ENCODE results near the gene ANGPT4.

Gene ANGPT4

GRCh38 chr20:939606-940005 lies 23.5 kb upstream of the ANGPT4 start:
- no peak for DNase-seq (ENCODE audit: low read depth in 3 of 3)

GRCh38 chr20:934186-934840 lies 18.2 kb upstream of the ANGPT4 start:
- DNase-seq (ENCODE audit: low read depth in 3 of 3): no peak

- DNase-seq (ENCODE audit: low read depth in 3 of 3): no peak
These were observed 16.9 kb upstream of the ANGPT4 start for GRCh38 chr20:933029-933428.

- DNase-seq (ENCODE audit: low read depth in 3 of 3): no peak
These were observed 15.3 kb upstream of the ANGPT4 start for GRCh38 chr20:931401-931800.

- no peak for DNase-seq (ENCODE audit: low read depth in 3 of 3)
These were observed 10.5 kb upstream of the ANGPT4 start for GRCh38 chr20:926670-927069.

- no peak for DNase-seq (ENCODE audit: low read depth in 3 of 3)
These were observed 9.4 kb upstream of the ANGPT4 start for GRCh38 chr20:925516-925915.

DNA sequence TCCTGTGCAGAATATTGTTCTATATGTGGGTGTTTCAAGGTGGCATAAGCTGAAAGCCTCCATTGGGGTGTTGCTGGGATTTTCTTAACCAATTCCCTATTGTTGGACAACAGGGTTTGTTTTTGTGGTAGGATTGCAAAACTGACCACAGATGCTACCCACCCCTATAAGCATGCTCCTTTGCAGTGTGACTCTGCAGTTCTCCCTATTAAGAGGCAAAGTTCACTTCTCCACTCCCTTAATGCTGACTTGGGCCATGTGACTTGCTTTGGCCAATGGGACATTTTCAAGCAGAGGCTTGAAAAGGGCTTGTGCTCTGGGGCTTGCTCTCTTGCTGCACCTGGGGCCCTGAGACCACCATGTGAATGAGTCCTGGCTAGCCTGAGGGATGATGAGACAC lies 8.5 kb upstream of the ANGPT4 start:
- DNase-seq (ENCODE audit: low read depth in 3 of 3): no peak

DNA sequence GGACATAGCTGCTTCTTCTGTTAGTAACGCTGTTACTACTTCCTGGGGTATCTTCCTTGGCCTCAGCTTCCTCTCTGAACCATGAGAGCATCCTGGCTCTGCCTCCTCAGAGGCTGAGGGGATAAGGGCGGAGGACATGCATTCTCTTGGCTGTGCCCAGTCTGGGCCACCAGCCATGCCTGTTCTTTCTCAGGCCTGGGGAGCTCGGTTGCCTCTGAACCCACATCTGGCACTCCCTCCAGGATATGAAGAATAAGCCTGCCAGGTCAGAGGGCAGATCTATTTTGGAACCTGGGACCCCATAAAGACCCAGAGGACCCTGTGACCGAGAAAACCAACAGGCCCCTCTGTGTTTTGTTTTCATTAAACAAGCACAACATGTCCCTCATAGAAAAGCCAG lies 6.6 kb upstream of the ANGPT4 start:
- DNase-seq (ENCODE audit: low read depth in 3 of 3): no peak

DNA sequence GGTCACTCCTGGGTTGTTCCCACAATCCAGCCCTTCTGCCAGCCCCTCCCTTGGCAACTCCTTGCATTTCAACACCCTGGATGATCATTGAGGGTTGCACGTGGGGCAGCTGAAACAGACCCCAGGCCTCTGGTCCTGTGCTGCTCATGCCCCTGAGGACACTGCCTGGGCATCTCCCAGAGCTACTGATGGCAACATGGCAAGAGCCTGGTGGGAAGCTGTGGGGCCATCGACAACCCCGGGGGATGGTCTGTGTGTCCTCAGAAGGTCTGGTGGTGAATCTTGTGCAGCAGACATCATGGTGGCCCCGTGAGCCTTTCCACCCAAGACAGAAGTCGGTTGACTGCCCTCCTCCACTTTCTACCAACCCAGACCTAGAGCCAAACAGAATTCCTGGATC lies 4.9 kb upstream of the ANGPT4 start:
- no peak for DNase-seq (ENCODE audit: low read depth in 3 of 3)

DNA sequence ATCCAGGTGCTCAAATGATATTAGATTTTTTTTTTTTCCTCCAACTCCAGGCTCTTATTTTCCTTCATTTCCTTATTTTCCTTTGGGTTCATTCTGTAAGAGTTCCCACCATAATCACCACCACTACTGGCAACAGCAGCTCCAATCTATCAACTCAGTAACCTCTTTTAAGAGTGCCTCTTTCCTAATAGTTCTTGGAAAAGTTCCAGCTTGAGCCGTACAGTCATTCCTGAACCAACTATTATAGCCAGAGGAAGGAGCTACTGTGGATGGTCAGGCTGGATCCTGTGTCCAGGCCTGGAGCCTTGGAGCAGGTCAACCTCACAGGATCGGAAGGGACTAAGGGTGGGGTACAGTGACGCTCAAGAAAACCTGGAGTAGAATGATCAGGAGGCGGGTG lies 4.2 kb upstream of the ANGPT4 start:
- DNase-seq (ENCODE audit: low read depth in 3 of 3): no peak

DNA sequence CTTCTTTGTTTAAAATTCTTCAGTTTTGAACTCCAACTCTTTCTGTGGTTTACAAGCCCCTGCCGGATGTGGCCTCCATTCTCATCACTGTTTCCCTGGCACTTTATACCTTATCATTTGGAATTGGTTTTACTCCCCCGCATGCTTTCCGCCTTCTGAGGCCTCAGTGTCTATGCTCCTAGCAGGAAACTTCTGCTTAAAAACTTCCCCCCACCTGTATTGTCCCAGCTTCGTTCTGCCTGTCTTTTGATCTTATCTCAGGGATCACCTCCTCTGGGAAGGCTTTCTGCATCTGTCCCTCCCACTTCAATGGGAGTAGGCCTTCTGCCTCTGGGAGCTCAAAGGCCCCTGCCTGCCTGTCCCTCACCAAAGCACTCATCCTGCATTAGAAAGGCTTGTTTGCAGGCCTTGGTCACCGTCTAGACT lies 3.4 kb upstream of the ANGPT4 start:
- no peak for DNase-seq (ENCODE audit: low read depth in 3 of 3)

DNA sequence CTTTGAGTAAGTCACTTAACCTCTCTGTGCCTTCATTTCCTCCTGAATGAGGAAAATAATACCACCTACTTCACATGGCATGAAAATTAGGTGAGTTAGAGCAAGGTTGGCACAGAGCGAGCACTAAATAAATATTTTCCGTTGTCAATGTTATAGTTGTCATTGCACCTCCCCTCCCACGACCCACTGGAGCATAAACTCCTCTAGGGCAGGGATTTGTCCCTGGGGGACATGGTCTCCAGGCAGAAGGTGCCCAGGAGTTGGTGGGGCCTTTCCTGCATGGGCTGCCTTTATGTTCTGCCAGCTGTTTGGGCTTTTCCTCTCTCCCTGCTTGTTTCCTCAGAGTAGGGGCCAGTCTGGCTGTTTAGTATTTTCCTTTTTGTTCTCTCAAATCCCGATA lies 1.3 kb upstream of the ANGPT4 start:
- DNase-seq (ENCODE audit: low read depth in 3 of 3): no peak

GRCh38 chr20:916825-917224 lies 691 bp upstream of the ANGPT4 start:
- no peak for DNase-seq (ENCODE audit: low read depth in 3 of 3)

- DNase-seq (ENCODE audit: low read depth in 3 of 3): no peak
These were observed 1.2 kb downstream of the ANGPT4 start for GRCh38 chr20:914727-915498.

DNA sequence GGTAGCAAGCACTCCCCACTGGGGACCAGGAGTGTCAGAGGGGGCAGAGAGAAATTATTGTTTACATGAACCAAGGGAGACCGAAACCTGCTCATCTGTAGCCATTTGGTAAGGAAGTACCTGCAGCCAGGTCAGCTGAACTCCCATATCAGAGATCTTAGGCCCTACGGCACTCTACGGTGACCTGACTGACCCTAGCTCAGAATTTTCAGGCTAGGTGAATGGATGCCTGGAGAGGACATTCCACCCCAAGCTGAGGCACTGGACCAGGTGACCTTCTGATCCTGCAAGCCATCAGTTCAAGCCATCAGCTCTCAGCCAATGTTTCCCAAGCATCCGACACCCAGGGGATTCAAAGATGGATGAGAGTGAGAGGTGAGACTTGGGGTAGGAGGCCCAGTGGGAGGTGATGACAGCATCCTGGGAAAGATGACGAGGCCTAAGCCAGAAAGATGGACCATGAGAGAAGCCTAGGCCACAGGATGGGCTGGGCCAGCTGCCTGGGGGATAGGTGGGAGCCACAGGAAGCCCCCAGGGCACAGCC lies 2.8 kb downstream of the ANGPT4 start:
- DNase-seq (ENCODE audit: low read depth in 3 of 3): no peak

DNA sequence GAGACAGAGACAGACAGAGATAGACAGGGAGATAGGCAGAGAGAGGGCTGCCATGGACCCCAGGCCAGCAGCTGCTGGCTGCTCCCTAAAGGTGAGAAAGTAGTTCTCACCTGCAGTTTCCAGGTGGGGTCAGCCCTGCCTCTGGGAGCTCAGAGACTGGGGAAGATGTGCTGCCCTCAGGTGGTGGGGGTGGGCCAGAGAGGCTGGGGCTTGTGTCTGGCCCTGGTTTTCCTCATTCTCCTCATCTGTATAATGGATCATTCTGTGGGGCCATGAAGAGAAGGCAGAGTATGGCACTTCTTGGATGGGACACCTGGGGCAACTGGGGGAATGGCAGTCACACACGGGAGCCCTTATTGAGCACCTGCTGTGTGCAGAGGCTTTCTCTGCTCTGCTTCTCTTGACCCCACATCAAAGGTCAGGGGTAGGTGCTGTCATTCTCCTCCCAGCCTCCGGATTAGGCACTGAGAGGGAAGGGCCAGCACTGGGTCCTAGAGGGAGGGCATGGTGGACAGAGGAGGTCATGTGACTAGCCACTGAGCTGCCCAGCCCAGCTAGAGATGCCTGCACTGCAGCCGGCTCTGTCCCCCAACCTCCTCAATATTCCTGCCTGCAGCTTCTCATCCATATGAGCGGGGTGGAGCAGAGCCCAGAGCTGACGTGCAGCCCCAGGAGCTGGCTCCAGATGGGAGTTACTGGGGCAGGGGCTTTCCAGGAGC lies 4.1 kb downstream of the ANGPT4 start:
- no peak for DNase-seq (ENCODE audit: low read depth in 3 of 3)

GRCh38 chr20:910870-911770 lies 5.0 kb downstream of the ANGPT4 start:
- DNase-seq (ENCODE audit: low read depth in 3 of 3): no peak

GRCh38 chr20:910132-910869 lies 5.8 kb downstream of the ANGPT4 start:
- no peak for DNase-seq (ENCODE audit: low read depth in 3 of 3)

- DNase-seq (ENCODE audit: low read depth in 3 of 3): no peak
These were observed 6.5 kb downstream of the ANGPT4 start for GRCh38 chr20:909641-910040.

DNA sequence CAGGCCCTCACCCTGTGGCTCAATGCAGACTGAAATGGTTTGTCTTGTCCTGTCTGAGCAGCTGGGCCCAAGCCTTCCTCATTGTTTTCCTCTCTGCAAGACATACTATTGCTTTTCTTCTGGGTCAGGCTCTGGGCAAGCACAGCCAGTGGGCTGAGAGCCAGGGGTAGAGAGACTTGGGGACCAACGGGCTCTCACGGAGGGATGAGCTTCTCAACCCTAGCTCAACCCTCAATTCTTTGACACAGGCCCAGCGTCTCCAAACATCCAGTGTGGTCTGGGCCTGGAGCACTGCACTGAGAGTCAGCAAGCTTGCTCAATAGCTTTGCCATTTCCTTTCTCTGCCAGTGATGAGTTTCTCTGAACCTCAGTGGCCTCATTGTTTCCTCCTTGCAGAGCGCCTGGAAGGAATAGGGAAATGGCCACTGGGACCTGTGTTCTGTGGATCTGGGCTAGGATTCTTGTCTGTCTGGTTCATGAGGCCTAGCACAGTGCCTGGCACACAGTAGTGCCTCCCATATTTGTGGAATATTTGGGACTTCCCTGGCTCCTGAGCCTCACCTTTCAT lies 9.3 kb downstream of the ANGPT4 start:
- no peak for DNase-seq (ENCODE audit: low read depth in 3 of 3)
